ENCODE measurements around the gene CYB561D1. TPM values are rescaled to one million over a fixed set of nuclear protein-coding genes. Genes with fewer than 3 reads are reported as not detected.

The CYB561D1 gene
- total and polyA plus RNA-seq, 9 of the 15 experiments (the other 6 are each of a cell fraction or from before 2014, with no cell fraction given), result 0.71 to 7.2 (median 3.5) TPM

DNA sequence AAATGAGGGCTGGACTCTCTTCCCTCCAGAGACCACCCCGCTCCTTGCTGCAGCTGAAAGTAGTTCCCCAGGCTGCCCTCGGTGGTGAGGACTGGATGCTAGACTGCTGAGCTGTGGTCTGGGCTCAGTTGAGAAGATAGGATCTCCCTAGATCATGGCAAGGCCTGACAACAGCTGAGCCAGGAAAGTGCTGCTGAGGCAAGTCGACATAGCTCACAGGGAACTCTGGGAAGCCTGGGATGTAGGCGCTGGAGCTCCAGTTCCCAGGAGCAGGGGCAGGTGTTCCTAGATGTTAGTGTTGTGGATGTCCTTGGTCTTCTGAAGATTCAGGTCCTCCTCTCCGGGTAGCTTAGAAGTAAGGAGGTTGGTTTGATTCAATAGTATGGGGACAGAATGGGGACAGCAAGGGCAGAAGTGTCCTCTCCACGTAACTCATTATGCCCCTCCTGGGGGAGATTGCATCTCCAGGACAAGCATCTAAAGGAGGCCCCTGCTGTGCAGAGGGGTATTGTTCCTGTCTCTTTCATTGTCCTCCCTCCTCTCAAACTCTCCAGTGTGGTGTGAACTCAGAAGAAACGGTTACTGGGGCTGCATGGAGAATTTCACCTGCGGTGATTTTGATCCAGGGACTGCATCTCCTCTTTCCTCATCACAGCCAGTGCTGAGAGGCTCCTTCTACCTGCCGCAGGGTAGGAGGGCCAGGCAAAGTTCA lies 3.7 kb downstream of the CYB561D1 start:
- in situ Hi-C loops (cut with MboI) (loop anchor here (5.0 kb wide), 1 partner anchor 35 kb away; no protein-coding TSS in a partner anchor), intact Hi-C loops (cut with micrococcal nuclease) (no loop called here)
- ChIA-PET CTCF (ENCODE audit: low intra/inter-chr PET ratio) (interaction anchor here (0.7 to 6.4 kb wide), 2 partner anchors 12 to 34 kb away, joined by 3 to 84 read pairs; no protein-coding TSS in a partner anchor), POLR2A (interaction anchor here (0.6 to 1.9 kb wide), 10 partner anchors 8 to 407 kb away, joined by 3 to 6 read pairs (median 3); partner anchors contain the start of genes CELSR2 and TMEM167B)
- Histone ChIP-seq H2AFZ (ENCODE audit: low read depth, low read length) (no peak overlapping the region), H3K36me3 (ENCODE audit: control insufficient read depth, insufficient read depth, low read length) (peaks cover 26% of the 10 kb centered on the region; the same call in 2 of the 3 replicates), H3K4me1 (replicated peaks in 1 of 2; ENCODE audit: control insufficient read depth in 2 of 2, insufficient read depth in 2 of 2, low read length in 2 of 2) (peaks cover 27 to 30% of the 10 kb centered on the region in 2 experiments), H3K4me3 (no peak overlapping the region), H3K27me3 (ENCODE audit: control insufficient read depth in 2 of 2, insufficient read depth in 2 of 2, low read length in 2 of 2) (no peaks in the 10 kb centered on the region), H3K79me2 (ENCODE audit: control insufficient read depth, insufficient read depth, low read length) (peaks cover 5% of the 10 kb centered on the region; the same call in 1 of the 3 replicates), H3K9me1 (ENCODE audit: control insufficient read depth, insufficient read depth, low read length) (no peaks in the 10 kb centered on the region), H3K4me2 (ENCODE audit: insufficient read depth, low read length) (no peak overlapping the region), H3K27ac (ENCODE audit: extremely low read depth, low read depth, low read length) (no peak overlapping the region), H3K9me3 (replicated peaks; ENCODE audit: control insufficient read depth, insufficient read depth, low read depth, low read length) (no peaks in the 10 kb centered on the region), H3K9ac (ENCODE audit: insufficient read depth in 1 of 2, low read depth in 2 of 2, low read length in 2 of 2) (peak overlapping the region in 1 of 2 experiments; percentile 61; a peak in 1 of 4 replicates), H4K20me1 (replicated peaks; ENCODE audit: control insufficient read depth, insufficient read depth, low read length) (no peaks in the 10 kb centered on the region; the same call in 1 of the 2 replicates)
- ATAC-seq, result no peak
- BruUV-seq (replicated peaks), result no TSS peak
- 45% methylated on average over 8 of the region's 9 CpGs for WGBS (ENCODE audit: insufficient coverage, low coverage, missing lambda C conversion rate)
- no peak for FAIRE-seq
- DNase-seq (ENCODE audit: extremely low read depth in 1 of 4, low spot score in 3 of 4), result no peak
- TF ChIP-seq ZNF699 (CRISPR knock-in tag; IDR thresholded peaks at IDR 0.05; ENCODE audit: insufficient replicate concordance) (no peak), RFX1 (IDR thresholded peaks at IDR 0.05) (no peak), ELF4 (CRISPR knock-in tag; IDR thresholded peaks at IDR 0.05) (no peak), ZBTB7A (IDR thresholded peaks at IDR 0.05; ENCODE audit: borderline replicate concordance, control insufficient read depth, low read depth, low read length) (no peak), RB1 (IDR thresholded peaks at IDR 0.05; ENCODE audit: low read depth) (no peak), ZNF766 (CRISPR knock-in tag; conservative IDR thresholded peaks at IDR 0.05) (no peak), TRIM28 (IDR thresholded peaks at IDR 0.05) (no peak), CBX2 (IDR thresholded peaks at IDR 0.05; ENCODE audit: insufficient read depth, low read length, poor library complexity, severe bottlenecking) (no peak), KLF13 (tag; IDR thresholded peaks at IDR 0.05; ENCODE audit: borderline replicate concordance, low read depth) (no peak), POLR2A (conservative IDR thresholded peaks at IDR 0.05) (no peak)
- TF ChIP-seq, protein P1, sequence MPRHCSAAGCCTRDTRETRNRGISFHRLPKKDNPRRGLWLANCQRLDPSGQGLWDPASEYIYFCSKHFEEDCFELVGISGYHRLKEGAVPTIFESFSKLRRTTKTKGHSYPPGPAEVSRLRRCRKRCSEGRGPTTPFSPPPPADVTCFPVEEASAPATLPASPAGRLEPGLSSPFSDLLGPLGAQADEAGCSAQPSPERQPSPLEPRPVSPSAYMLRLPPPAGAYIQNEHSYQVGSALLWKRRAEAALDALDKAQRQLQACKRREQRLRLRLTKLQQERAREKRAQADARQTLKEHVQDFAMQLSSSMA (CRISPR knock-in tag; IDR thresholded peaks at IDR 0.05), result no peak
- TF ChIP-seq, protein P2, sequence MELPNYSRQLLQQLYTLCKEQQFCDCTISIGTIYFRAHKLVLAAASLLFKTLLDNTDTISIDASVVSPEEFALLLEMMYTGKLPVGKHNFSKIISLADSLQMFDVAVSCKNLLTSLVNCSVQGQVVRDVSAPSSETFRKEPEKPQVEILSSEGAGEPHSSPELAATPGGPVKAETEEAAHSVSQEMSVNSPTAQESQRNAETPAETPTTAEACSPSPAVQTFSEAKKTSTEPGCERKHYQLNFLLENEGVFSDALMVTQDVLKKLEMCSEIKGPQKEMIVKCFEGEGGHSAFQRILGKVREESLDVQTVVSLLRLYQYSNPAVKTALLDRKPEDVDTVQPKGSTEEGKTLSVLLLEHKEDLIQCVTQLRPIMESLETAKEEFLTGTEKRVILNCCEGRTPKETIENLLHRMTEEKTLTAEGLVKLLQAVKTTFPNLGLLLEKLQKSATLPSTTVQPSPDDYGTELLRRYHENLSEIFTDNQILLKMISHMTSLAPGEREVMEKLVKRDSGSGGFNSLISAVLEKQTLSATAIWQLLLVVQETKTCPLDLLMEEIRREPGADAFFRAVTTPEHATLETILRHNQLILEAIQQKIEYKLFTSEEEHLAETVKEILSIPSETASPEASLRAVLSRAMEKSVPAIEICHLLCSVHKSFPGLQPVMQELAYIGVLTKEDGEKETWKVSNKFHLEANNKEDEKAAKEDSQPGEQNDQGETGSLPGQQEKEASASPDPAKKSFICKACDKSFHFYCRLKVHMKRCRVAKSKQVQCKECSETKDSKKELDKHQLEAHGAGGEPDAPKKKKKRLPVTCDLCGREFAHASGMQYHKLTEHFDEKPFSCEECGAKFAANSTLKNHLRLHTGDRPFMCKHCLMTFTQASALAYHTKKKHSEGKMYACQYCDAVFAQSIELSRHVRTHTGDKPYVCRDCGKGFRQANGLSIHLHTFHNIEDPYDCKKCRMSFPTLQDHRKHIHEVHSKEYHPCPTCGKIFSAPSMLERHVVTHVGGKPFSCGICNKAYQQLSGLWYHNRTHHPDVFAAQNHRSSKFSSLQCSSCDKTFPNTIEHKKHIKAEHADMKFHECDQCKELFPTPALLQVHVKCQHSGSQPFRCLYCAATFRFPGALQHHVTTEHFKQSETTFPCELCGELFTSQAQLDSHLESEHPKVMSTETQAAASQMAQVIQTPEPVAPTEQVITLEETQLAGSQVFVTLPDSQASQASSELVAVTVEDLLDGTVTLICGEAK (IDR thresholded peaks at IDR 0.05), result no peak
- TF ChIP-seq, protein P2 (CRISPR knock-in tag; IDR thresholded peaks at IDR 0.05), result no peak

Measured in K562 (cell line).